NCI-H2171 (cell line): Measurements from ENCODE around the gene WWC1.

Experiments used
- DNase-seq: peaks from one replicate; lab custom pipeline; 2025; lab: John Stamatoyannopoulos, UW

WWC1 gene

GRCh38 chr5:168446983-168447619, 155.7 kb downstream of the WWC1 start:
- no peak for DNase-seq

GRCh38 chr5:168447808-168448207, 156.4 kb downstream of the WWC1 start:
- DNase-seq, result no peak

GRCh38 chr5:168449166-168449565, 157.7 kb downstream of the WWC1 start:
- DNase-seq, result no peak

- no peak for DNase-seq
These were observed 160.1 kb downstream of the WWC1 start for GRCh38 chr5:168451565-168451964.

GRCh38 chr5:168455201-168455600, 163.8 kb downstream of the WWC1 start:
- no peak for DNase-seq

GRCh38 chr5:168457542-168457941, 166.1 kb downstream of the WWC1 start:
- DNase-seq, result no peak

GRCh38 chr5:168460606-168461005, 169.2 kb downstream of the WWC1 start:
- DNase-seq, result no peak

GRCh38 chr5:168463081-168463480, 171.6 kb downstream of the WWC1 start:
- DNase-seq, result no peak

GRCh38 chr5:168464214-168464613, 172.8 kb downstream of the WWC1 start:
- no peak for DNase-seq

- no peak for DNase-seq
These were observed 173.2 kb downstream of the WWC1 start for GRCh38 chr5:168464641-168465040.

- no peak for DNase-seq
These were observed 176.4 kb downstream of the WWC1 start for GRCh38 chr5:168467755-168468330.

GRCh38 chr5:168468836-168469235, 177.4 kb downstream of the WWC1 start:
- no peak for DNase-seq

GRCh38 chr5:168469816-168470215, 178.4 kb downstream of the WWC1 start:
- DNase-seq, result no peak

GRCh38 chr5:168471785-168472184, 180.3 kb downstream of the WWC1 start:
- no peak for DNase-seq

- DNase-seq, result no peak
These were observed 180.9 kb downstream of the WWC1 start for GRCh38 chr5:168472329-168472728.

- DNase-seq, result no peak
These were observed 182.9 kb downstream of the WWC1 start for GRCh38 chr5:168474319-168474718.

GRCh38 chr5:168477060-168477459, 185.6 kb downstream of the WWC1 start:
- no peak for DNase-seq

GRCh38 chr5:168479166-168479565, 187.7 kb downstream of the WWC1 start:
- no peak for DNase-seq

GRCh38 chr5:168480601-168481000, 189.2 kb downstream of the WWC1 start:
- no peak for DNase-seq

- DNase-seq, result no peak
These were observed 189.9 kb downstream of the WWC1 start for GRCh38 chr5:168481330-168481788.

GRCh38 chr5:168482361-168482760, 190.9 kb downstream of the WWC1 start:
- DNase-seq, result no peak

- peak; percentile 64 for DNase-seq
These were observed 194.9 kb downstream of the WWC1 start, which contains the start of gene RARS1 for GRCh38 chr5:168486136-168486879. RARS1 (plus strand) TSS chr5:168486471; CDS start chr5:168486499, 28 bp downstream.

- no peak for DNase-seq
These were observed 197.6 kb downstream of the WWC1 start for GRCh38 chr5:168489059-168489458.
